ENCODE measurements around the gene NRIP1. TPM values are rescaled to one million over a fixed set of nuclear protein-coding genes. Genes with fewer than 3 reads are reported as not detected.

NRIP1 gene
- total RNA-seq, 1 experiment from 2014 or later, result 10.3 TPM

GRCh38 chr21:15071009-15071408 is 6.2 kb upstream of the NRIP1 start (continued):
- no peak for TF ChIP-seq MXD4 (CRISPR knock-in tag; IDR thresholded peaks at IDR 0.05; ENCODE audit: borderline replicate concordance)
- TF ChIP-seq MAX (CRISPR knock-in tag; IDR thresholded peaks at IDR 0.05), result no peak
- no peak for TF ChIP-seq ETV6 (CRISPR knock-in tag; IDR thresholded peaks at IDR 0.05)
- no peak for TF ChIP-seq ZNF138 (CRISPR knock-in tag; conservative IDR thresholded peaks at IDR 0.05)
- TF ChIP-seq, protein P1, sequence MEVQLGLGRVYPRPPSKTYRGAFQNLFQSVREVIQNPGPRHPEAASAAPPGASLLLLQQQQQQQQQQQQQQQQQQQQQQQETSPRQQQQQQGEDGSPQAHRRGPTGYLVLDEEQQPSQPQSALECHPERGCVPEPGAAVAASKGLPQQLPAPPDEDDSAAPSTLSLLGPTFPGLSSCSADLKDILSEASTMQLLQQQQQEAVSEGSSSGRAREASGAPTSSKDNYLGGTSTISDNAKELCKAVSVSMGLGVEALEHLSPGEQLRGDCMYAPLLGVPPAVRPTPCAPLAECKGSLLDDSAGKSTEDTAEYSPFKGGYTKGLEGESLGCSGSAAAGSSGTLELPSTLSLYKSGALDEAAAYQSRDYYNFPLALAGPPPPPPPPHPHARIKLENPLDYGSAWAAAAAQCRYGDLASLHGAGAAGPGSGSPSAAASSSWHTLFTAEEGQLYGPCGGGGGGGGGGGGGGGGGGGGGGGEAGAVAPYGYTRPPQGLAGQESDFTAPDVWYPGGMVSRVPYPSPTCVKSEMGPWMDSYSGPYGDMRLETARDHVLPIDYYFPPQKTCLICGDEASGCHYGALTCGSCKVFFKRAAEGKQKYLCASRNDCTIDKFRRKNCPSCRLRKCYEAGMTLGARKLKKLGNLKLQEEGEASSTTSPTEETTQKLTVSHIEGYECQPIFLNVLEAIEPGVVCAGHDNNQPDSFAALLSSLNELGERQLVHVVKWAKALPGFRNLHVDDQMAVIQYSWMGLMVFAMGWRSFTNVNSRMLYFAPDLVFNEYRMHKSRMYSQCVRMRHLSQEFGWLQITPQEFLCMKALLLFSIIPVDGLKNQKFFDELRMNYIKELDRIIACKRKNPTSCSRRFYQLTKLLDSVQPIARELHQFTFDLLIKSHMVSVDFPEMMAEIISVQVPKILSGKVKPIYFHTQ (CRISPR knock-in tag; IDR thresholded peaks at IDR 0.05), result no peak

DNA sequence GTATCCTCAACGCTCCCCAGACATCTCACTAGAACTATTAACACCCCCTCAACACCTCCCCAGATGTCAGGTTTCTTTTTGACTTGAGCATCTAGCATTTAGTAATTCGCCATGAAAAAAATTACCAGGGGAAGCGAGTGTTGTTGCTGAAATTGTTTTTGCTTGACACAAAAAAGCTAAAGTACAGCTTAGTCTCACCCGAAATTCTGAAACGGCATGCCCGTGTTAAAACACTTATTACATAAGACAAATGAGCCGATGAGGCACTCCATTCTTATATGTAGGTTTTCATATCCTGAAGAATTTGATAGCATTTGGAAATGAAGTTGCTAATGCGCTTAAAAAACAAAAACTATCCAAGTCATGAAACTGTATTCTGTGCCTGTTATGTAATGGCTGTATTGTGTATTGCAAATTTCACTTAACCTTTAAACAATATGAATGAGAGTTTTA is 1.3 kb upstream of the NRIP1 start:
- CTCF ChIA-PET, result interaction anchor here (1.6 kb wide), 1 partner anchor 202 kb away, joined by 10 read pairs; no protein-coding TSS in a partner anchor
- POLR2A ChIA-PET, result no interaction called here

GRCh38 chr21:15065392-15066122 is 757 bp upstream of the NRIP1 start:
- no peaks in the 10 kb centered on the region for H3K9me3 Mint-ChIP-seq
- peak overlapping the region; percentile 96 for H3K4me3 Mint-ChIP-seq
- POLR2A ChIA-PET, result interaction anchor here (1.0 to 1.2 kb wide), 2 partner anchors 23 to 488 kb away, joined by 4 read pairs; no protein-coding TSS in a partner anchor
- DNase-seq (ENCODE audit: low spot score) (peak; percentile 53), ATAC-seq (peak; percentile 65)
- CTCF ChIA-PET, result interaction anchor here (0.6 to 1.6 kb wide), 7 partner anchors 15 to 669 kb away, joined by 3 to 10 read pairs (median 3); no protein-coding TSS in a partner anchor
- peak overlapping the region; percentile 92 for H3K27ac Mint-ChIP-seq
- H3K27me3 Mint-ChIP-seq (ENCODE audit: low read depth), result peaks cover 40% of the 10 kb centered on the region
- no peaks in the 10 kb centered on the region for H3K36me3 Mint-ChIP-seq
- peaks cover 37% of the 10 kb centered on the region for H3K4me1 Mint-ChIP-seq
- TF ChIP-seq STAT6 (CRISPR knock-in tag; conservative IDR thresholded peaks at IDR 0.05; ENCODE audit: low read depth) (no peak), ZNF423 (CRISPR knock-in tag; IDR thresholded peaks at IDR 0.05) (peak; percentile 24; the same call in 1 of the 2 replicates)

More for the DNA sequence above, 1.3 kb upstream of the NRIP1 start:
- H3K27me3 Mint-ChIP-seq (ENCODE audit: low read depth), result peaks cover 40% of the 10 kb centered on the region
- ATAC-seq (no peak), DNase-seq (ENCODE audit: low spot score) (no peak)
- no peaks in the 10 kb centered on the region for H3K9me3 Mint-ChIP-seq
- peaks cover 36% of the 10 kb centered on the region for H3K4me1 Mint-ChIP-seq
- H3K27ac Mint-ChIP-seq, result no peak overlapping the region
- H3K36me3 Mint-ChIP-seq, result no peaks in the 10 kb centered on the region
- peak overlapping the region; percentile 96 for H3K4me3 Mint-ChIP-seq
- TF ChIP-seq ZNF219 (CRISPR knock-in tag; IDR thresholded peaks at IDR 0.05; ENCODE audit: borderline replicate concordance) (no peak), TCF7 (CRISPR knock-in tag; IDR thresholded peaks at IDR 0.05; ENCODE audit: low read depth) (no peak), ATF1 (CRISPR knock-in tag; IDR thresholded peaks at IDR 0.05) (no peak), KAT7 (CRISPR knock-in tag; IDR thresholded peaks at IDR 0.05; ENCODE audit: borderline replicate concordance) (no peak), MLX (CRISPR knock-in tag; IDR thresholded peaks at IDR 0.05) (no peak), ZNF232 (CRISPR knock-in tag; IDR thresholded peaks at IDR 0.05) (no peak), CBFB (CRISPR knock-in tag; IDR thresholded peaks at IDR 0.05; ENCODE audit: low read depth) (no peak), JUN (CRISPR knock-in tag; IDR thresholded peaks at IDR 0.05) (no peak), CREM (CRISPR knock-in tag; IDR thresholded peaks at IDR 0.05) (no peak), FOXJ3 (CRISPR knock-in tag; IDR thresholded peaks at IDR 0.05; ENCODE audit: borderline replicate concordance) (no peak), EMX1 (CRISPR knock-in tag; IDR thresholded peaks at IDR 0.05) (no peak)
- TF ChIP-seq, protein P2, sequence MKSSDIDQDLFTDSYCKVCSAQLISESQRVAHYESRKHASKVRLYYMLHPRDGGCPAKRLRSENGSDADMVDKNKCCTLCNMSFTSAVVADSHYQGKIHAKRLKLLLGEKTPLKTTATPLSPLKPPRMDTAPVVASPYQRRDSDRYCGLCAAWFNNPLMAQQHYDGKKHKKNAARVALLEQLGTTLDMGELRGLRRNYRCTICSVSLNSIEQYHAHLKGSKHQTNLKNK (CRISPR knock-in tag; IDR thresholded peaks at IDR 0.05), result no peak
